Adipose tissue (tissue), 3 donors: ENCODE results near the gene NSUN4. TPM values are rescaled to one million over a fixed set of nuclear protein-coding genes. Genes with fewer than 3 reads are reported as not detected.

Source experiments
- H3K27ac ChIP-seq: one replicate; pipeline ENCODE4 v1.5.1; 2013; ENCODE audit warnings: low read depth, low read length
- WGBS, 3 donors: extraction: QIAGEN DNeasy Blood & Tissue Kit; methylation state at CpG; one replicate each; pipeline ENCODE4 v1.1.7; 2013; 5-methylcytosine and 5-hydroxymethylcytosine counted together
- polyA plus RNA-seq, 3 donors: library from polyadenylated mRNA; stranded (reverse); fragments of 200-250 nt; gene quantifications; one replicate each; pipeline ENCODE4 v1.2.3, GENCODE V29; 2013
- donor health status: healthy with polysubstance abuse.
- donor health status: Bipolar disorder and iron deficiency.
- donor health status: healthy.

Gene NSUN4
- polyA plus RNA-seq, 3 donors, result 10.0 to 19.8 (median 10.8) TPM

- no peak overlapping the region for H3K27ac ChIP-seq
- 66 to 76% (median 69%) methylated on average over 10 of the region's 10 CpGs for WGBS, 3 donors
Measured at GRCh38 chr1:46396441-46397398, 56.1 kb downstream of the NSUN4 start.

- WGBS, 3 donors, result 68 to 95% (median 76%) methylated on average over 9 of the region's 9 CpGs
- no peak overlapping the region for H3K27ac ChIP-seq
Measured at GRCh38 chr1:46399307-46399706, 58.7 kb downstream of the NSUN4 start.

- 37 to 79% (median 77%) methylated on average over 4 of the region's 4 CpGs for WGBS, 3 donors
- no peak overlapping the region for H3K27ac ChIP-seq
Measured at GRCh38 chr1:46400421-46400820, 59.8 kb downstream of the NSUN4 start.

- H3K27ac ChIP-seq, result no peak overlapping the region
- WGBS, 3 donors, result 39 to 71% (median 67%) methylated on average over 6 of the region's 6 CpGs
Measured at GRCh38 chr1:46401154-46401913, 60.7 kb downstream of the NSUN4 start.

GRCh38 chr1:46401964-46402626 lies 61.5 kb downstream of the NSUN4 start:
- H3K27ac ChIP-seq, result no peak overlapping the region
- 17 to 33% (median 32%) methylated on average over 10 of the region's 10 CpGs for WGBS, 3 donors

- H3K27ac ChIP-seq, result no peak overlapping the region
- 82 to 93% (median 90%) methylated on average over 5 of the region's 5 CpGs for WGBS, 3 donors
Measured at GRCh38 chr1:46403916-46404315, 63.3 kb downstream of the NSUN4 start.

GRCh38 chr1:46404482-46405196 lies 64.0 kb downstream of the NSUN4 start:
- no peak overlapping the region for H3K27ac ChIP-seq
- WGBS, 3 donors, result 90 to 92% (median 90%) methylated on average over 7 of the region's 7 CpGs

GRCh38 chr1:46405197-46405555 lies 64.6 kb downstream of the NSUN4 start:
- WGBS, 3 donors, result 95 to 96% (median 96%) methylated on average over 12 of the region's 12 CpGs
- H3K27ac ChIP-seq, result no peak overlapping the region

- WGBS, 3 donors, result 78 to 84% (median 81%) methylated on average over 15 to 17 of the region's 17 CpGs
- H3K27ac ChIP-seq, result no peak overlapping the region
Measured at GRCh38 chr1:46405724-46406123, 65.1 kb downstream of the NSUN4 start.

- H3K27ac ChIP-seq, result no peak overlapping the region
- 70 to 81% (median 75%) methylated on average over 13 of the region's 13 CpGs for WGBS, 3 donors
Measured at GRCh38 chr1:46406881-46407608, 66.4 kb downstream of the NSUN4 start.

- H3K27ac ChIP-seq, result no peak overlapping the region
- 87 to 96% (median 91%) methylated on average over 9 of the region's 9 CpGs for WGBS, 3 donors
Measured at GRCh38 chr1:46407636-46408035, 67.0 kb downstream of the NSUN4 start.

GRCh38 chr1:46408356-46409062 lies 67.9 kb downstream of the NSUN4 start:
- WGBS, 3 donors, result 95 to 97% (median 96%) methylated on average over 12 of the region's 12 CpGs
- no peak overlapping the region for H3K27ac ChIP-seq

GRCh38 chr1:46409063-46409372 lies 68.4 kb downstream of the NSUN4 start:
- H3K27ac ChIP-seq, result no peak overlapping the region
- WGBS, 3 donors, result 100% methylated on average over 1 of the region's 1 CpG

GRCh38 chr1:46410156-46411009 lies 69.8 kb downstream of the NSUN4 start:
- 80 to 94% (median 84%) methylated on average over 16 to 17 of the region's 17 CpGs for WGBS, 3 donors
- no peak overlapping the region for H3K27ac ChIP-seq

- 89 to 93% (median 91%) methylated on average over 7 of the region's 7 CpGs for WGBS, 3 donors
- H3K27ac ChIP-seq, result no peak overlapping the region
Measured at GRCh38 chr1:46411010-46411405, 70.4 kb downstream of the NSUN4 start.
